ENCODE measurements around the gene NELL1.

- TF ChIP-seq POLR2AphosphoS5 (IDR thresholded peaks at IDR 0.05; ENCODE audit: low read depth) (no peak), CTCF (conservative IDR thresholded peaks at IDR 0.05; ENCODE audit: low read depth in 2 of 2) (no peak), JUNB (IDR thresholded peaks at IDR 0.05; ENCODE audit: unreplicated experiment) (no peak), EZH2 (IDR thresholded peaks at IDR 0.05; ENCODE audit: low read depth, unreplicated experiment) (no peak), REST (IDR thresholded peaks at IDR 0.05; ENCODE audit: unreplicated experiment) (no peak), CREB1 (CRISPR knock-in tag; IDR thresholded peaks at IDR 0.05; ENCODE audit: low read depth) (no peak), STAT1 (IDR thresholded peaks at IDR 0.05; ENCODE audit: unreplicated experiment) (no peak), EZH2phosphoT487 (IDR thresholded peaks at IDR 0.05; ENCODE audit: unreplicated experiment) (no peak), ZNF114 (CRISPR knock-in tag; IDR thresholded peaks at IDR 0.05) (no peak), NANOG (IDR thresholded peaks at IDR 0.05; ENCODE audit: borderline replicate concordance) (no peak)
Measured at GRCh38 chr11:21133244-21133643, 463.9 kb downstream of the NELL1 start.

Data from GM23338 (cell line).